GM23338 (cell line): ENCODE measurements around the gene SLC25A18.

ENCODE experiments used
- CREB1 ChIP-seq: fragments of 250-450 bp; sonication (Bioruptor Pico); IDR thresholded peaks from 2 replicates; pipeline ENCODE4 v1.5.0; 2020; ENCODE audit warnings: low read depth, mild to moderate bottlenecking, moderate library complexity
- EZH2 ChIP-seq: fragments of 200-600 bp; sonication (generic); IDR thresholded peaks from one replicate; pipeline ENCODE4 v1.8.0; 2017; ENCODE audit warnings: antibody characterized with exemption, mild to moderate bottlenecking, low read depth; ENCODE audit not compliant: unreplicated experiment
- EZH2phosphoT487 ChIP-seq: fragments of 200-600 bp; sonication (generic); IDR thresholded peaks from one replicate; pipeline ENCODE4 v1.8.1; 2018; ENCODE audit warnings: antibody characterized with exemption; ENCODE audit not compliant: unreplicated experiment
- JUNB ChIP-seq: IDR thresholded peaks from one replicate; pipeline ENCODE4 v1.6.1; 2016; ENCODE audit warnings: antibody characterized with exemption; ENCODE audit not compliant: unreplicated experiment
- POLR2AphosphoS5 ChIP-seq: IDR thresholded peaks from 2 replicates; pipeline ENCODE4 v1.6.1; 2016; ENCODE audit warnings: antibody characterized with exemption, low read depth
- STAT1 ChIP-seq: IDR thresholded peaks from one replicate; pipeline ENCODE4 v1.6.1; 2016; ENCODE audit warnings: antibody characterized with exemption; ENCODE audit not compliant: unreplicated experiment
- ZNF114 ChIP-seq: fragments of 250-450 bp; sonication (Bioruptor Pico); IDR thresholded peaks from 2 replicates; pipeline ENCODE4 v1.5.0; 2020; ENCODE audit warnings: mild to moderate bottlenecking, moderate library complexity
- ZNF331 ChIP-seq: fragments of 250-450 bp; sonication (Bioruptor Pico); IDR thresholded peaks from 2 replicates; pipeline ENCODE4 v1.5.0; 2020; ENCODE audit warnings: low read depth, mild to moderate bottlenecking, moderate library complexity
- TF ChIP-seq, protein P1 (sequence below), 2 experiments: fragments of 200-600 bp in 1 of 2; sonication (generic) in 1 of 2; conservative IDR thresholded peaks; 2 replicates each; pipeline versions ENCODE4 v1.5.1 to v1.6.1; 2016 to 2017; ENCODE audit warnings: antibody characterized with exemption in 2 of 2, low read depth in 2 of 2, mild to moderate bottlenecking in 2 of 2, moderate library complexity in 1 of 2
- TF ChIP-seq, protein P2 (sequence below): IDR thresholded peaks from 2 replicates; pipeline ENCODE4 v1.6.1; 2016; ENCODE audit warnings: antibody characterized with exemption
- TF ChIP-seq, protein P3 (sequence below): IDR thresholded peaks from one replicate; pipeline ENCODE4 v1.6.1; 2018; ENCODE audit warnings: antibody characterized with exemption; ENCODE audit not compliant: unreplicated experiment

DNA sequence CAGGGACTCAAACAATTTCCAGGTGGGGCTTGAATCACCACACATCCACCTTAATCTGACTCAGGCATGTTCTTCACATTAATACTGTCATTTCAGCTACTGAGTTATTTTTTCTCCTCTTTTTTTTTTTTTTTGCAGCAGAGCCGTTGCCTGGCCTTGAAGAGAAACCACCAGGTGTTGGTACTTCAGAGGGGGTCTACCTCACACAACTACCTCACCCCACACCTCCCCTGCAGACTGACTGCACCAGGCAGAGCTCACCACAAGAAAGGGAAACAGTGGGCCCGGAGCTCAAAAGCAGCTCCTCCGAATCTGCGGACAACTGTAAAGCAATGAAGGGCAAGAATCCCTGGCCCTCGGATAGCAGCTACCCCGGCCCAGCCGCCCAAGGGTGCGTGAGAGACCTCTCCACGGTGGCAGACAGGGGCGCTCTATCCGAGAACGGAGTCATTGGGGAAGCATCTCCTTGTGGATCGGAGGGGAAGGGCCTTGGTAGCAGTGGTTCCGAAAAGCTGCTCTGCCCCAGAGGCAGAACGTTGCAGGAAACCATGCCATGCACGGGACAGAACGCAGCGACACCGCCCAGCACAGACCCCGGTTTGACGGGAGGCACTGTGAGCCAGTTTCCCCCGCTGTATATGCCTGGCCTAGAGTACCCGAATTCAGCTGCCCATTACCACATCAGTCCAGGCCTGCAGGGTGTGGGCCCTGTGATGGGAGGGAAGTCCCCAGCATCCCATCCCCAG, 15.1 kb upstream of the SLC25A18 start:
- TF ChIP-seq EZH2phosphoT487 (no peak), EZH2 (no peak), CREB1 (CRISPR knock-in tag) (no peak), ZNF331 (CRISPR knock-in tag) (no peak), POLR2AphosphoS5 (no peak), JUNB (no peak), STAT1 (no peak), ZNF114 (CRISPR knock-in tag) (no peak)
- TF ChIP-seq, protein P1, sequence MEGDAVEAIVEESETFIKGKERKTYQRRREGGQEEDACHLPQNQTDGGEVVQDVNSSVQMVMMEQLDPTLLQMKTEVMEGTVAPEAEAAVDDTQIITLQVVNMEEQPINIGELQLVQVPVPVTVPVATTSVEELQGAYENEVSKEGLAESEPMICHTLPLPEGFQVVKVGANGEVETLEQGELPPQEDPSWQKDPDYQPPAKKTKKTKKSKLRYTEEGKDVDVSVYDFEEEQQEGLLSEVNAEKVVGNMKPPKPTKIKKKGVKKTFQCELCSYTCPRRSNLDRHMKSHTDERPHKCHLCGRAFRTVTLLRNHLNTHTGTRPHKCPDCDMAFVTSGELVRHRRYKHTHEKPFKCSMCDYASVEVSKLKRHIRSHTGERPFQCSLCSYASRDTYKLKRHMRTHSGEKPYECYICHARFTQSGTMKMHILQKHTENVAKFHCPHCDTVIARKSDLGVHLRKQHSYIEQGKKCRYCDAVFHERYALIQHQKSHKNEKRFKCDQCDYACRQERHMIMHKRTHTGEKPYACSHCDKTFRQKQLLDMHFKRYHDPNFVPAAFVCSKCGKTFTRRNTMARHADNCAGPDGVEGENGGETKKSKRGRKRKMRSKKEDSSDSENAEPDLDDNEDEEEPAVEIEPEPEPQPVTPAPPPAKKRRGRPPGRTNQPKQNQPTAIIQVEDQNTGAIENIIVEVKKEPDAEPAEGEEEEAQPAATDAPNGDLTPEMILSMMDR (conservative IDR thresholded peaks at IDR 0.05; ENCODE audit: low read depth in 2 of 2): no peak
- TF ChIP-seq, protein P2, sequence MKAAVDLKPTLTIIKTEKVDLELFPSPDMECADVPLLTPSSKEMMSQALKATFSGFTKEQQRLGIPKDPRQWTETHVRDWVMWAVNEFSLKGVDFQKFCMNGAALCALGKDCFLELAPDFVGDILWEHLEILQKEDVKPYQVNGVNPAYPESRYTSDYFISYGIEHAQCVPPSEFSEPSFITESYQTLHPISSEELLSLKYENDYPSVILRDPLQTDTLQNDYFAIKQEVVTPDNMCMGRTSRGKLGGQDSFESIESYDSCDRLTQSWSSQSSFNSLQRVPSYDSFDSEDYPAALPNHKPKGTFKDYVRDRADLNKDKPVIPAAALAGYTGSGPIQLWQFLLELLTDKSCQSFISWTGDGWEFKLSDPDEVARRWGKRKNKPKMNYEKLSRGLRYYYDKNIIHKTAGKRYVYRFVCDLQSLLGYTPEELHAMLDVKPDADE: no peak
- TF ChIP-seq, protein P3, sequence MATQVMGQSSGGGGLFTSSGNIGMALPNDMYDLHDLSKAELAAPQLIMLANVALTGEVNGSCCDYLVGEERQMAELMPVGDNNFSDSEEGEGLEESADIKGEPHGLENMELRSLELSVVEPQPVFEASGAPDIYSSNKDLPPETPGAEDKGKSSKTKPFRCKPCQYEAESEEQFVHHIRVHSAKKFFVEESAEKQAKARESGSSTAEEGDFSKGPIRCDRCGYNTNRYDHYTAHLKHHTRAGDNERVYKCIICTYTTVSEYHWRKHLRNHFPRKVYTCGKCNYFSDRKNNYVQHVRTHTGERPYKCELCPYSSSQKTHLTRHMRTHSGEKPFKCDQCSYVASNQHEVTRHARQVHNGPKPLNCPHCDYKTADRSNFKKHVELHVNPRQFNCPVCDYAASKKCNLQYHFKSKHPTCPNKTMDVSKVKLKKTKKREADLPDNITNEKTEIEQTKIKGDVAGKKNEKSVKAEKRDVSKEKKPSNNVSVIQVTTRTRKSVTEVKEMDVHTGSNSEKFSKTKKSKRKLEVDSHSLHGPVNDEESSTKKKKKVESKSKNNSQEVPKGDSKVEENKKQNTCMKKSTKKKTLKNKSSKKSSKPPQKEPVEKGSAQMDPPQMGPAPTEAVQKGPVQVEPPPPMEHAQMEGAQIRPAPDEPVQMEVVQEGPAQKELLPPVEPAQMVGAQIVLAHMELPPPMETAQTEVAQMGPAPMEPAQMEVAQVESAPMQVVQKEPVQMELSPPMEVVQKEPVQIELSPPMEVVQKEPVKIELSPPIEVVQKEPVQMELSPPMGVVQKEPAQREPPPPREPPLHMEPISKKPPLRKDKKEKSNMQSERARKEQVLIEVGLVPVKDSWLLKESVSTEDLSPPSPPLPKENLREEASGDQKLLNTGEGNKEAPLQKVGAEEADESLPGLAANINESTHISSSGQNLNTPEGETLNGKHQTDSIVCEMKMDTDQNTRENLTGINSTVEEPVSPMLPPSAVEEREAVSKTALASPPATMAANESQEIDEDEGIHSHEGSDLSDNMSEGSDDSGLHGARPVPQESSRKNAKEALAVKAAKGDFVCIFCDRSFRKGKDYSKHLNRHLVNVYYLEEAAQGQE: no peak
